ENCODE data around the gene CTDP1.
"Not testable (repeated sequence)": the region's sequence is repeated elsewhere in the genome, so short reads cannot be mapped to it uniquely, and the experiment has no call there.

CTDP1 gene

DNA sequence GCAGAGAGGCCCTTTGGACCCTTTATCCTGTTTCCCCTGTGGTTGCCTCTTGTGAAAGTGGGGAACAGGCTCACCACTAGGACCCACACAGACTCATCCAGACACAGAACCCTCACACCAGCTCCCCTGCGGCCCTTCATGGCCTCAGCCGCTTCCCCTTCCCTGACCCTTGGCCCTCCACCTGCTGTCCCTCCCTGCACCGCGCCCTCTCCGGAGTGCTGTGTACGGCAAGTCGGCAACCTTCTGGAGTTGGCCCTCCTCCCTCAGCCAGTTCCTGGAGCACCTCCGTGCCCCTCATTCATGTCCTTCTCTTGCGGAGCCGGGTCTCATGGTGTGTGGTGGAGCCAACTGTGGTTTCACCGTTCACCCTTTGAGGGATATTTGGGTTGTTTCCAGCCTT lies 44.0 kb downstream of the CTDP1 start:
- DNase-seq (ENCODE audit: low read depth in 2 of 2): no peak

DNA sequence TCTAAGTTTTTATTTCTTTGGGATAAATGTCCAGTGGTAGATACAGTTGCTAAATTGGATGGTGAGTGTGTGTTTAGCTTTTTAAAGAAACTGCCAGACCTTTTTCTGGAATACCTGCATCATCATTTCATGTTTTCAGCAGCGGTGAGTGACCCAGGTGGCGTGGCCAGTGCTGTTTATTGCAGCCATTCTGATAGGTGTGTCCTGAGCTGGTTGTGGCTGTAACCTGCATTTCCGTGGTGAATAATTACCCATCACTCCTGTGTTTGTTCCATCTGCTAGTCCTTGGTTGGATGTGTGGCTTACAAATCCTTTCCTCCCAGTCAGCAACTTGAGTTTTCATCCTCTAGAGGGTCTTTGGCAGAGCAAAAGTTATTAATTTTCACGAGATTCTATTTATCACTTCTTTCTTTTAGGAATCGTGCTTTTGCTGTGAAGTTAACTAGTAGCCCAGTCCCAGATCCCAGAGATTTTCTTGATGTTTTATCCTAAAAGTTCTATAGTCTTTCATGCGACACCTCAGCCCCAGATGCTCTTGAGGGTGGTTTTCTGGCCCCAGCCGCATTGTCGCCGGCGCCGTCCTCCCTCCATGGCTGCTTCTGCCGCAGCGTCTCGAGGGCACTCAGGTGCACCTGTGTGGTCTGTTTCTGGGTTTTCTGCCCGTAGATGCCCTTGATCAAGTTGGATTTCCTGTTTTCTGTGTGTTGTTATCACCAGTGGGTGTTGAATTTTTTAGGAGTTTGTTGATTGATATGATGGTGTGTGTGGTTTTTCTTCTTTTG lies 44.9 kb downstream of the CTDP1 start:
- DNase-seq (ENCODE audit: low read depth in 2 of 2): no peak

DNA sequence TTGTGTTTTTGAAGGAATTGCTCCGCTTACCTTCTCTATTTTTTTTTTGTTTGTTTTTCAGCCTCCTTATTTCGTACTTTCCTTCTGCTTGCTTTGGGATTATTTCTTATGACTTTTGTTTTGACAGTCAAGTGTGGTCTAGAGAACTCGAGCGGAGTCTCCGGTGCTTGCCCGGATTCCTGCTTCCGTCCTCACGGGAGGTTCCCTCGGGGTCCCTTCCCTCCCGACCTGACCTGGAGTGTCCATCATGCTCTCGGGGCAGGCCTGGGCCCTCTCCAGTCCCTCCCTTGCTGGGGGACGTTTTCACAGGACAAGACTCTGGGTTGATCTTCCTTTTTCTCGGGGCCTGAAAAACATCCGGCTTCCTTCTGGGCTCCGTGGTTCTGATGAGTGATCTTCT lies 45.9 kb downstream of the CTDP1 start:
- no peak for DNase-seq (ENCODE audit: low read depth in 2 of 2)

DNA sequence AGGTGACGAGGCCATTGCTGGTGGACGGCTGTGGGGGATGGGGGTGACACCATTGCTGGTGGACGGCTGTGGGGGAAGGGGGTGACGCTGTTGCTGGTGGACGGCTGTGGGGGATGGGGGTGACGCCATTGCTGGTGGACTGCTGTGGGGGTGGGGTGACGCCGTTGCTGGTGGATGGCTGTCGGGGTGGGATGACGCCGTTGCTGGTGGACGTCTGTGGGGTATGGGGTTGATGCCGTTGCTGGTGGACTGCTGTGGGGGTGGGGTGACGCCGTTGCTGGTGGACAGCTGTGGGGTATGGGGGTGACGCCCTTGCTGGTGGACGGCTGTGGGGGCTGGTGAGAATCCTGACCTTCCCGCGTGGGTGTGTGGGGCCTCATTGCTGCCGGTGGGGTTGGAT lies 47.1 kb downstream of the CTDP1 start:
- no peak for DNase-seq (ENCODE audit: low read depth in 2 of 2)

DNA sequence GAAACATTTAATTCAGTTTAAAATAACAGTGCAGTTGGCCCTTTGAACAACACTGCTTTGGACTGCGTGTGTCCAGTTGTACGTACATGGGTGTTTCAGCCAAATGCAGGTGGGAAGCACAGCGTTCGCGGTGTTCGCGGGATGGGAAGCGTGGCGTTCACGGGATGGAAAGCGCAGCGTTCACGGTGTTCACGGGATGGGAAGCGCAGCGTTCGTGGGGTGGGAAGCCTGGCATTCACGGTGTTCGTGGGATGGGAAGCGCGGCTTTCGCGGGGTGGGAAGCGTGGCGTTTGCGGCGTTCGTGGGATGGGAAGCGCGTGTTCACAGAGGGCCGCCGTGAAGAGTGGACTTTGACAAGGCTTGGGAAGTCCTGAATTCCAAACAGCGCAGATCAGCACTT lies 47.6 kb downstream of the CTDP1 start:
- no peak for DNase-seq (ENCODE audit: low read depth in 2 of 2)

DNA sequence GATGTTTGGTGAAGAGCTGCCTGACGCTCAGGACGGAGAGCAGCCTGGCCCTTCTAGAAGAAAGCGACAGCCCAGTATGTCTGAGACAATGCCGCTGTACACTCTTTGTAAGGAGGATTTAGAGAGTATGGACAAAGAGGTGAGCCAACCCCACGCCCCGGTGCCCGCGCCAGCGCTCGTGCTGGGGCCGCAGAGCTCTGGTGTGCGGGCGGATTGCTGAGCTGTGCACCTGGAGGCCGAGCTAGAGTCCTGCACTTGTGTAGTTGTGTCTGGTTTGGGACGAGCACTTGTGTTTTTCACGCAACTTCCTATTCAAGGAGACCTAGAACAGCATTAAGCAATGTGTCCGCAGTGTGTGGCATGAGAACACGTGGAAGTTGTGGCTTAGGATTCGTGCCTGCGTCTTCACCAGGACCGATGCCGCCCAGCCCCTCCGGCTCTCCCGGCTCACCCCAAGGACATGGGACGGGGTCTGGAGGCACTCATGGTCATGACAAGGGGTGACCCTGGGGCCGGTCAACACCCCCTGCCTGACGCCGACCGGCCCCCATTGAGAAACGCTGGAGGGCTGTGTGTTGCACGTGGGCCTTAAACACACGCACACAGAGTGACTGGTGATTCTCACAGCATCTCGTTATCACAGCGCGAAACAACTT lies 49.5 kb downstream of the CTDP1 start:
- no peak for DNase-seq (ENCODE audit: low read depth in 2 of 2)

DNA sequence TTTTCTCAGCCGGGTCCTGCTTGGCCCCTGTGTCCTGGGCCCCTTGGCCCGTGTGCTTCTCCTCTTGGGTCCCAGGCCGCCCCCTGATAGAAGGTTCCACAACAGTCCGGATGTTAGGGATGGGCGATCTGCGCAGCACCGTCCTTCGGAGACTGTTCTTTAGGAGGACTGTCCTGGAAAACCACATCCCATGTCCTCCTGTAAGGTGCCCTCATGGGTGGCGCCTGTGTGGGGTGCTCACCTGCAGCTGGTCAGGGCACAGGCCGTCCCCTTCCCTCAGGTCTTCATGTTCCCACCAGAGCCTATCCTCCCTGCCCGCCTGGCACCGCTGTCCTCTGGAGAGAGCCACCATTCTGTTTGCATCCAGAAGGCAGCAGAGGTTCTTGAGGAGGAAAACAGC lies 50.0 kb downstream of the CTDP1 start:
- no peak for DNase-seq (ENCODE audit: low read depth in 2 of 2)

DNA sequence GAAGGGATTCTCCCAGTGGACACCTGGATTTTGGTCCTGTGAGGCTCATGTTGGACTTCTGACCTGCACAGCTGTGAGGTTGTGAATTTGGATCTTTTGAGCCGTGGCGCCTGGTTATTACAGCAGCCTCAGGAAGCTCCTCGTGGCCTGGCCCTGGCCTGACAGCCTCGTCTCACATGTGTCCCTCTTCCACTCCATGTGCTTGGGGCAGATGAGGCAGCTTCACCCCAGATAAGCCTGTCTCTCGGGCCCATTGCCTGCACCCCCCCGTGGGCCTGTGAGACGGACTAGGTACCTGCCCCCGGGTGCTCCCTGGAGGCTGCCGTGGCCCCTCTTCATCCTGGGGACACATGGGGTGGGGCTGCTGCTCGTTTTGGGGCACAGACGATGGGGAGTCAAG lies 51.2 kb downstream of the CTDP1 start:
- no peak for DNase-seq (ENCODE audit: low read depth in 2 of 2)

DNA sequence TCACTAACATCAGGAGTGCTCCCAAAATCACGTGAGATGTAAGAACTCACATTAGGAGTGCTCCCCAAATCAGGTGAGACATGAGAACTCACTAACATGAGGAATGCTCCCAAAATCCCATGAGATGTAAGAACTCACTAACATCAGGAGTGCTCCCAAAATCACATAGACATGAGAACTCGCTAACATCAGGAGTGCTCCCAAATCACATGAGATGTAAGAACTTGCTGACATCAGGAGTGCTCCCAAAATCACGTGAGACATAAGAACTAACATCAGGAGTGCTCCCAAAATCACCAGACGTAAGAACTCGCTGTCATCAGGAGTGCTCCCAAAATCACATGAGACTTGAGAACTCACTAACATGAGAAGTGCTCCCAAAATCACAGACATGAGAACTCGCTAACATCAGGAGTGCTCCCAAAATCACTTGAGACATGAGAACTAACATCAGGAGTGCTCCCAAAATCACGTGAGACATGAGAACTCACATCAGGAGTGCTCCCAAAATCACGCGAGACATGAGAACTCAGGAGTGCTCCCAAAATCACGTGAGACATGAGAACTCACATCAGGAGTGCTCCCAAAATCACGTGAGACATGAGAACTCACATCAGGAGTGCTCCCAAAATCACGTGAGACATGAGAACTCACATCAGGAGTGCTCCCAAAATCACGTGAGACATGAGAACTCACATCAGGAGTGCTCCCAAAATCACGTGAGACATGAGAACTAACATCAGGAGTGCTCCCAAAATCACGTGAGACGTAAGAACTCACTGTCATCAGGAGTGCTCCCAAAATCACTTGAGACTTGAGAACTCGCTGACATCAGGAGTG lies 52.5 kb downstream of the CTDP1 start:
- DNase-seq (ENCODE audit: low read depth in 2 of 2): not testable (repeated sequence)

DNA sequence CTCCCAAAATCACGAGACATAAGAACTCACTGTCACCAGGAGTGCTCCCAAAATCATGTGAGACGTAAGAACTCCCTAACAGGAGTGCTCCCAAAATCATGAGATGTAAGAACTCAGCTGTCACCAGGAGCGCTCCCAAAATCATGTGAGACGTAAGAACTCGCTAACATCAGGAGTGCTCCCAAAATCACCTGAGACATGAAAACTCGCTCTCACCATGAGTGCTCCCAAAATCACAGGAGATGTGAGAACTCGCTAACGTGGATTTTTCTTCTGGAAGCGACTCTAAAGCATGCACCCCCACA lies 53.1 kb downstream of the CTDP1 start:
- no peak for DNase-seq (ENCODE audit: low read depth in 2 of 2)

DNA sequence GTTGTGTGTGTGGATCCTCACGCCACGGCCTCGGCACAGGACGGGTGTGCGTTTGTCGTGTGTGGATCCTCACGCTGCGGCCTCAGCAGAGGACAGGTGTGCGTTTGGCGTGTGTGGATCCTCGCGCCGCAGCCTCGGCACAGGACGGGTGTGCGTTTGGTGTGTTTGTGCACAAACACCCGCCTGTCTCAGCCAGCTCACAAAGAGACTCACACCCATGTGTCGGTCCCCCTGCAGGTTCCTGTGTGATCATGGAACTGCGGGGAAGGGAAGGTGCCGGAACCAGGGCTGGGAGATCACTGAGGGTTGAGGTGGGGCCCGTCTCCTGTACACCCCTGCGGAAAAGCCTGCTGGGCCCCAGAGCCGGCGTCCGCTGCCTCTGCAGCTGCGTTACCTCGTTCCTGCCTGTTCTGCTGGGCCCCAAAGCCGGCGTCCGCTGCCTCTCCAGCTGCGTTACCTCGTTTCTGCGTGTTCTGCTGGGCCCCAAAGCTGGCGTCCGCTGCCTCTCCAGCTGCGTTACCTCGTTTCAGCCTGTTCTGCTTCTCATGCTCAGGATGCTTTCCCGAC lies 53.6 kb downstream of the CTDP1 start:
- DNase-seq (ENCODE audit: low read depth in 2 of 2): no peak

DNA sequence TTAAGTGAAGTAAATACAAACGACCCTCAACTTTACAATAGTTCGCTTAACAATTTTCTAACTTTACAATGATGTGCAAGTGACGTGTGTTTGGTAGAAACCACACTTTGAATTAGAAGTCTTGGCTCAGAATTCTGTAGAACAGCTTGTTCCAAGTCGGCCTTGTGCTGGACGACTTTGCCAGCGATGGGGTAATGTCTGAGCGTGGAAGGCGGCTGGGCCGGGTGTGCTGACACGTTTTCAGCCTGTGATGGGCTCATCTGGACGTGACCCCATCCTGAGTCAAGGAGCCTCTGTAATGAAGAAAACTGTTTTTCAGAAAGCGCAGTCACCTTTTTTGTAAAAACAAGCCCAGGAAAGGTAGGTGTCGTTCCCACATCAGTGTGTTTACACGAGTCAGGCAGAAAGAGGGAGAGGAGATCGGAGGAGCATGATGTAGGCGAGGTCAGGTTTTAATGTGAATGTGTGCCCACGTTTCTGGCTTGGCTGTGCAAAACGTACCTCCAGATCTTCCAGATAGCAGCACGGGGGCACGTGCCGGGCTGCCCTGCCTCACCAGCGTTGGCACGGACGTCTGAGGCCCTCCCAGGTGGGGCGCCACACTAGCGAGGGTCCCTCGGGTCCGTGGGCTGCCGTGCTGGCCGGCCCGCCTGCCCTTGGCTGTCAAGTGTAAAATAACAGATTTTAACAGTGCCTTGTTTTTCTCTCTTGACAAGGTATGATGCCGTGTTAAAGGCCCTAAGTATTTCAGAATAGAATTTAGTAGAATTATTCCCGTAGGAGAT lies 54.6 kb downstream of the CTDP1 start:
- no peak for DNase-seq (ENCODE audit: low read depth in 2 of 2)

DNA sequence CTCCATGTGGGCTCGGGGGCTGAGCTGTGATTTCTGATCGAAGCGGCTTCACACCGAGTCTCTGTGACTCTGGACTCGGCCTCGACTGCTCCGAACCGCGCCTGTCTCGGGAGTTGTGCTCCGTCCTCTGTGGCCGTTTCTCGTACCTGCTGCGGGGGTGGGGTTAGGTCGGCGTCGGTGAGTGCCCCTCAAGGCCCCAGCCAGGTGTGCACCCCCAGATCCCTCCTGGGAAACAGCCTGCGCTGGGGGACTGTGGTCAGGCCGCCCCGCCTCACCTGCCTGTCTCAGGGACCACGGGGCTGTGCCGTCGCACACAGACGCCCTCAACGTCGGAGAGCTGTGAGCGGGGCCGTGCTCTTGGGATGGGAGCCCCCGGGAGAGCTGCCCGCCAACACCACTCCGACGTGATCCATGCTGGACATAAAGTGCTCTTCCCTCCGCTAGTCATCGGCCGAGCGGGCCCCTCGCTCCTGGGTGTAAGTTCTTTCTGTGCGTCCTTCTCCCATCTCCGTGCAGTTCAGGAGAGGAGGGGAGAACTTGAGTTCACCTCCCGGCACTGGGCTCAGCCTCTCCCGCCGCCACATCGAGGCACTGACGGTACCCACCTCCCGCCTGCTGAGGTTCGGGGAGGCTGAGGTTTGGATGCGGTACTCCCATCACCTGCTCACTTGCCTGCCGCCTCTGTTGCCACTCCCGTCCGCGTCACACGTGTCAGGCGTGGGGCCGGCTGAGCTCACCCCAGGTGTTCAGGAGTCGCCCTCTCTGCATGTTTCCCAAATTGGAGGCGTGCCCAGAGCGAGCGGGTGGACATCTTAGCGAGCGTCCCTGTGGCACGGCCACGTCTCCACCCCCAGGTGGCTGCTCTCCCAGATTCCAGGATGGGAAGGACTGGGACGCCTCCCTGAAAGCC lies 55.7 kb downstream of the CTDP1 start:
- no peak for DNase-seq (ENCODE audit: low read depth in 2 of 2)

DNA sequence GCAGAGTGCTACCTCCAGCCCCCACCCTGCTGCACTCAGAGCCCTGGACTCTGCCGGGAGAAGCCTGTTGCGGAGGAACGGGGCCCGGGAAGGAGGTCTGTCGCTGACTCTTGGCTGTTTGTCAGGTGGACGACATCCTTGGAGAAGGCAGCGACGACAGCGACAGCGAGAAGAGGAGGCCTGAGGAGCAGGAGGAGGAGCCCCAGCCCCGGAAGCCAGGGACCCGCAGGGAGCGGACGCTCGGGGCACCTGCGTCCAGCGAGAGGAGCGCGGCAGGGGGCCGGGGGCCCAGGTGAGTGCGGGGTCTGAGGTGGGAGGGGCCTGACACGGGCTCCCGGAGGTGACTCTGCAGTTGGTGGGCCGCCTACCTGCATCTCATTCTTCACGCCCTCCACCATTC lies 56.6 kb downstream of the CTDP1 start:
- no peak for DNase-seq (ENCODE audit: low read depth in 2 of 2)

DNA sequence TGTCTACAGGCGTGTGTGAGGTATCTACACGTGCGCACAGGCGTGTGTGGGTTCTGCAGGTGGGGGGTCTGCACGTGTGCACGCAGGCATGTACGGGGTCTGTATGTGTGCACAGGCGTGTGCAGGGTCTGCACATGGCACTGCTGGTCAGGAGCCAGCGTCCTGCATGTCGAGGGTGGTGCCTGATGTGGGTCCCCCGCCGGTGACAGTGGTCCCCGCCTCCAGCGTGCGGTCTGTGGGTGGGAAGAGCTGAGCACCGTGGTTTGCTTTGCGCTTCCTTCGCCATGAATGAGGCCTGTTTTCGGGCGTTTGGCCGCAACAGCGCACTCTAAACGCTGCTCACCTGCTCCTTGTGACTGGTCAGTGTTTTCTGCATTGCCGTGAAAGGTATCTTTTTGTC lies 57.2 kb downstream of the CTDP1 start:
- no peak for DNase-seq (ENCODE audit: low read depth in 2 of 2)

DNA sequence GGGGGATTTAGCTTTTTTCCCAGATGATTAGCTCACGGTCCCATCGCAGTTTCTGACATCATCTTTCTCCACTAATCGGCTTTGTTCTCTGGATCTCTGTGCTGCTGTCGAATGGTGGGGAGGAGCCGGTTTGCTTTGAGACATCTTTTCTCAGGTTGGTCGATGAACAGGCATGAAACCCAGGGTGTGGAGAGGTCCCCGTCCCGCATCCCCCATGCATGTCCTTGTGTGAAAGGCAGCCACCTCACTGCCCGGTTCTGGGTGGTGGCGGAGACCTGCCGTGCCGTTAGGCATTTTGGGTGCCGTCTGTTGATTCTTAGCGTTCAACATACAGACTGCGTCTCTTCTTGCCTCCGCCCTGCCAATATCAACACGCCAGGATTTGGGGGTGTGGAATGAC lies 57.8 kb downstream of the CTDP1 start:
- no peak for DNase-seq (ENCODE audit: low read depth in 2 of 2)

DNA sequence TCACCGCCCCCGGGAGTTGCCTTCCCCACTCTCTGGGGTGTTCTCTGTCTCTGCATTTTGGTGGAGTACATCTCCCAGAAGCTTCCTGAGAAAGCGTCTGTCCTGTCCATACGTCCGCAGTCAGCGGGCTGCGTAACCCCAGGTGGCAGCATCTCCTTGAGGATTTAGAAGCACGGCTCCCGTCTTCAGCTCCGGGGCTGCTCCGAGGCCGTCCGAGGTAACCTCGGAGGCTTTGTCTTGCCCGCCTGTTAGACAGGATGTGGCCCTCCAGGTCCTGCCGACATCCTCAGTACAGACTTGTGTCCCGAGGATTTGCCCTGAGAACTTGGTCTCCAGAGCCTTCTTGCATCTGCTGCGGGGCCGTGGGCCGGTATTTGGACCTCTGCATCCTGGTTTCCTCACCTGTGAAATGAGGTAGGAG lies 58.4 kb downstream of the CTDP1 start:
- no peak for DNase-seq (ENCODE audit: low read depth in 2 of 2)

DNA sequence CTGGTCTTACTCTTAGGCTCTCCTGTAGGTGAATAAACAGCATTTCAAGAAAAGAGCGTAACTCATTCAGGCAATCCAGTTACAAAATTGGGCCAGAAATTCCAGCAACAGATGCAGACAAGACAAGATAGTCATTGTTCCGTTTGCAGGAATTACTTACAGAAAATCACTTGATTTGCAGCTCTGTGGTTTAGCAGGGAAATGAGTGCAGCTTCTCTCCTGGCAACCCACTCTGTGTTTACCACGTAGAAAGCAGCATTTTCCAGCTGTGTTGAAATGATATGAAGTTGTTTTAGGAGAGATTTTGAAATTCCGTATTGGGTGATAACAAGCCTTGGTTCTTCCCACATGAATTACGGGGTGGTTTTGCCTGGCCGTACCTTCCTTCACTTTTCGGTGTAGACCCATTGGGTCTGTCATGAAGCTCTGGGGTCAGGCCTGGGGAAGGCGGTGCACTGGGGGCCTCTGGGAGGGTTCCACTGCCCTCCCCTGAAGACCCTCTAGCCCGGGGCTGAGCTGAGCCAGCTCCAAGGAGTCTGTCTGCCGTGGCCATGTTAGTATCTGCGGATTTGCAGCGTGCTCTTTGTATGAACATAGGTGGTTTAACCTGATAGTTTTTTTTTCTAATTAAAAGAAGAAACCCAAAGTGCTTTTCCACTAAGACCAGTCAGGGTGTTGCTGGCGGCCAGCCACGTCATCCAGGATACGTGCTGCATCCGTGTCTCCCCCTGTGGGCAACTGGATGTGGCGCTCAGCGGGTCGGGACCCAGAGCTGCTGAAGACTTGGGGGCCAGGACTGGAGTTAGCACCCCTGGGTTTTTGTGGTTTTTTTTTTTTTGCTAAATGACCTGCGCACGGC lies 59.2 kb downstream of the CTDP1 start:
- DNase-seq (ENCODE audit: low read depth in 2 of 2): no peak

DNA sequence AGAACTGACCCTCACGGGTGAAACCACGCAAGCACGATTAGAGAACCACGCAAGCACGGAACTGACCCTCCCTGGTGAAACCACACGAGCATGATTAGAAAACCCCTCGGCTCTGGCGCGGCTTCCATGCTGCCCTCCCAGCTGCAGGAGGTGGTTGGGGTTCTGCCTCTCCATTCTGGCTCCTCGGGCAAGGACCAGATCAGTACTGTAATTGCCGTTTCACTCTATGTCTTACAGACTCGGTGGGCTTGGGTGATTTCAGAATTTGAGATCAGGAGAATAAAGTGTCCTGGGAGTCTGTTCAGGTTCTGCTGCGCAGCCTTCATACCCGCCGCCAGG lies 59.8 kb downstream of the CTDP1 start:
- DNase-seq (ENCODE audit: low read depth in 2 of 2): no peak

DNA sequence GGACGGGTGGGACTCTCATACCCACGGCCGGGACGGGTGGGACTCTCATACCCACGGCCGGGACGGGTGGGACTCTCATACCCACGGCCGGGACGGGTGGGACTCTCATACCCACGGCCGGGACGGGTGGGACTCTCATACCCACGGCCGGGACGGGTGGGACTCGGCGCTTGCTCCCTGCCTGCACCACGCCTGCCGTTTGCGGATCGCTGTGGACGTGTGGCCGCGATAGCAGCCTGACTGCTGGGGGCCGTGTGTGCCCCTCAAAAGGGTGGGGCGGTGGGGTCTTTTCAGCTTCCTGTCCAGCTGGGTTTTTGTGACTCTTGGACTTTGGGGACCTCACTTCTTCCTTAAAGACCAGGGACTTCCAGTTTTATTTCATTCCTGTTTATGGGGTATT lies 60.4 kb downstream of the CTDP1 start:
- not testable (repeated sequence) for DNase-seq (ENCODE audit: low read depth in 2 of 2)
